Caco-2 (cell line): ENCODE results near the gene NDUFA13. TPM values are rescaled to one million over a fixed set of nuclear protein-coding genes. Genes with fewer than 3 reads are reported as not detected.

Source experiments
- BruUV-seq: library from RNA; stranded (reverse); fragments of 400-500 nt; replicated peaks from 2 replicates; lab custom pipeline; 2021; lab: Mats Ljungman, UMichigan
- CTCF ChIA-PET: fragments of 300-600 bp; sonication (Branson Sonifier 250); formaldehyde crosslinking; loops from one replicate; lab custom pipeline; 2022; ENCODE audit warnings: antibody characterized with exemption; lab: Charles Lee
- POLR2A ChIA-PET: fragments of 300-600 bp; sonication (Branson Sonifier 250); formaldehyde crosslinking; loops from one replicate; lab custom pipeline; 2022; ENCODE audit warnings: antibody characterized with exemption; lab: Charles Lee
- DNase-seq, 2 experiments: peaks; one replicate each; pipeline versions ENCODE4 v3.0.0 to v3.0.0-alpha.2; 2020 to 2022
- H3K27me3 ChIP-seq: replicated peaks from 2 replicates; pipeline ENCODE4 v1.6.0; 2011; ENCODE audit warnings: low read length; ENCODE audit not compliant: control insufficient read depth, insufficient read depth
- H3K36me3 ChIP-seq: 2 replicates; pipeline ENCODE4 v1.5.1; 2011; ENCODE audit warnings: low read length; ENCODE audit not compliant: control insufficient read depth, insufficient read depth
- H3K4me1 ChIP-seq: fragments of 250-450 bp; sonication (Bioruptor Pico); 2 replicates; pipeline ENCODE4 v1.5.1; 2020; ENCODE audit warnings: mild to moderate bottlenecking
- H3K4me3 ChIP-seq: 2 replicates; pipeline ENCODE4 v1.5.1; 2011; ENCODE audit warnings: low read depth, mild to moderate bottlenecking, control low read depth, low read length
- H3K9me3 ChIP-seq: fragments of 250-450 bp; sonication (Bioruptor Pico); 2 replicates; pipeline ENCODE4 v1.5.1; 2020; ENCODE audit warnings: mild to moderate bottlenecking, moderate library complexity
- H3K27ac Mint-ChIP-seq: one replicate; pipeline ENCODE4 v1.8.0; 2022; ENCODE audit warnings: mixed read lengths; ENCODE audit not compliant: unreplicated experiment
- H3K27me3 Mint-ChIP-seq: one replicate; pipeline ENCODE4 v1.8.0; 2022; ENCODE audit warnings: mixed read lengths; ENCODE audit not compliant: insufficient read depth, unreplicated experiment
- H3K36me3 Mint-ChIP-seq: one replicate; pipeline ENCODE4 v1.8.0; 2022; ENCODE audit warnings: mild to moderate bottlenecking, mixed read lengths; ENCODE audit not compliant: insufficient read depth, unreplicated experiment
- H3K4me1 Mint-ChIP-seq: one replicate; pipeline ENCODE4 v1.8.0; 2022; ENCODE audit warnings: low read depth, mixed read lengths; ENCODE audit not compliant: unreplicated experiment
- H3K4me3 Mint-ChIP-seq: one replicate; pipeline ENCODE4 v1.8.0; 2022; ENCODE audit warnings: mild to moderate bottlenecking, moderate library complexity, mixed read lengths; ENCODE audit not compliant: unreplicated experiment
- H3K9me3 Mint-ChIP-seq: one replicate; pipeline ENCODE4 v1.8.0; 2022; ENCODE audit warnings: mixed read lengths; ENCODE audit not compliant: unreplicated experiment
- intact Hi-C: fragments of 100-400 bp; cut with micrococcal nuclease; formaldehyde crosslinking; loops from one replicate; pipeline ENCODE4 v1.10.0; 2022; ENCODE audit not compliant: unreplicated experiment
- total RNA-seq: library from RNA; stranded (reverse); gene quantifications from 2 replicates; pipeline ENCODE4 v1.2.3, GENCODE V29; 2022
- TF ChIP-seq, protein P1 (sequence below), 2 experiments: fragments of 200-600 bp in 1 of 2; IDR thresholded peaks; 1 replicate in 1 of 2; 2 replicates in 1 of 2; pipeline versions ENCODE4 v1.5.1 to v1.8.0; 2011 to 2022; ENCODE audit warnings: antibody characterized with exemption in 1 of 2, control low read depth in 1 of 2, inconsistent platforms in 1 of 2, low read depth in 1 of 2, low read length in 1 of 2, mild to moderate bottlenecking in 1 of 2, moderate library complexity in 1 of 2; ENCODE audit not compliant: insufficient read depth in 1 of 2, severe bottlenecking in 1 of 2, unreplicated experiment in 1 of 2

The NDUFA13 gene
- total RNA-seq, 1 experiment from 2014 or later: 355 TPM

DNA sequence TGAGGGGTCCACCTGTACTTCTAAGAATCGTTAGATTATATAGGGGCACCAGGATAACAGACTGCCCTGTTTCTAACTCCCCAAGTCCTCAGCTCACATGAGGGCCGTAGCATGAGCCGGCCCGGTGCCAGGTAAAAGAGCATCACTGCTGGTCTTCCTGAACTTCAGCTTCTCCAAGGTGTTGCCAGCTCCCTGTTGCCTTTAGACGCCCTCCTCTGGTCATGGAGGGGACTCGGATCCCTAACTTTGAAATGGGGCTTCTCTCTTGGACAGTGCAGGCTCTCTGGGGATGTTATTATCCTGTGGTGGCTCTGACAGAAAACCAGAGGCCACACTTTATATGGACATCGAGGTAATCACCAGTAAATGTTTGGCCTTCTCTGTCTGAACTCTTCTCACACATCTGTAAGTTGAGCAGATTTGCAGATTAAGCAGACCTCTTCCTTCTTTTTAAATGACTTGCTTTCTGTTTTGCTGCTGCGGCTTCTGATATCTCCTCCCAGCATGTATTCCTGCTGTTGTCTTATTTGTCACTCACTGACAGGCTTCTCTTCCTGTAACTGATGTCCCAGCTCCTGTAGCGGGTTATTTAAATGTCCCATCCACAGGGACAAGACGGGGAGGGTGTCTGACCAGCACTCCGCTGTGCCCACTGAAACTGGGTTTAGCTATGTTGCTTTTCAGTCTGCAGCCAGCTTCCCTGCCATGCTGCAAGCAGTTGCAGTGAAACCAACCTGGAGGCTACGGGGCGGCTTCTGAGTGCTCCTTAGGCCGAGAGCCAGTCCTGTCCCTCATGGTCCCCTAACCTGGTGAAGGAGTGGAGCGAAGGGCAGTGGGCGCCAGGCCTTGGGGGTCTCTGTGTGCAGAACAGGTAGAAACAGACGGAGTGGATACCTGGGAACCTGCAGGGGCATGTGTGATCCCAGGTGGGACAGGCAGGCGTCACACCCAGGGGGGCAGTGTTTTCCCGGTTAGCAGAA is 39.9 kb upstream of the NDUFA13 start:
- intact Hi-C loops: no loop called here
- peak in 1 of 2 experiments; percentile 38 for DNase-seq
- TF ChIP-seq, protein P1, sequence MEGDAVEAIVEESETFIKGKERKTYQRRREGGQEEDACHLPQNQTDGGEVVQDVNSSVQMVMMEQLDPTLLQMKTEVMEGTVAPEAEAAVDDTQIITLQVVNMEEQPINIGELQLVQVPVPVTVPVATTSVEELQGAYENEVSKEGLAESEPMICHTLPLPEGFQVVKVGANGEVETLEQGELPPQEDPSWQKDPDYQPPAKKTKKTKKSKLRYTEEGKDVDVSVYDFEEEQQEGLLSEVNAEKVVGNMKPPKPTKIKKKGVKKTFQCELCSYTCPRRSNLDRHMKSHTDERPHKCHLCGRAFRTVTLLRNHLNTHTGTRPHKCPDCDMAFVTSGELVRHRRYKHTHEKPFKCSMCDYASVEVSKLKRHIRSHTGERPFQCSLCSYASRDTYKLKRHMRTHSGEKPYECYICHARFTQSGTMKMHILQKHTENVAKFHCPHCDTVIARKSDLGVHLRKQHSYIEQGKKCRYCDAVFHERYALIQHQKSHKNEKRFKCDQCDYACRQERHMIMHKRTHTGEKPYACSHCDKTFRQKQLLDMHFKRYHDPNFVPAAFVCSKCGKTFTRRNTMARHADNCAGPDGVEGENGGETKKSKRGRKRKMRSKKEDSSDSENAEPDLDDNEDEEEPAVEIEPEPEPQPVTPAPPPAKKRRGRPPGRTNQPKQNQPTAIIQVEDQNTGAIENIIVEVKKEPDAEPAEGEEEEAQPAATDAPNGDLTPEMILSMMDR (IDR thresholded peaks at IDR 0.05; ENCODE audit: insufficient read depth in 1 of 2, low read depth in 1 of 2, low read length in 1 of 2, severe bottlenecking in 1 of 2, unreplicated experiment in 1 of 2): peak in 1 of 2 experiments; percentile 56
- H3K4me1 ChIP-seq: no peaks in the 10 kb centered on the region
- H3K4me3 Mint-ChIP-seq: no peak overlapping the region
- ChIA-PET CTCF (interaction anchor here (0.6 to 1.0 kb wide), 3 partner anchors 14 to 526 kb away, joined by 5 to 10 read pairs (median 6); no protein-coding TSS in a partner anchor), POLR2A (no interaction called here)
- H3K9me3 Mint-ChIP-seq: no peaks in the 10 kb centered on the region
- H3K36me3 ChIP-seq: no peaks in the 10 kb centered on the region
- no peak overlapping the region for H3K27ac Mint-ChIP-seq
- peaks cover 62% of the 10 kb centered on the region for H3K36me3 Mint-ChIP-seq
- H3K4me1 Mint-ChIP-seq: peaks cover 10% of the 10 kb centered on the region
- H3K27me3 ChIP-seq: no peaks in the 10 kb centered on the region
- no peaks in the 10 kb centered on the region for H3K27me3 Mint-ChIP-seq
- H3K9me3 ChIP-seq: no peaks in the 10 kb centered on the region
- no peak overlapping the region for H3K4me3 ChIP-seq
- BruUV-seq: no TSS peak

DNA sequence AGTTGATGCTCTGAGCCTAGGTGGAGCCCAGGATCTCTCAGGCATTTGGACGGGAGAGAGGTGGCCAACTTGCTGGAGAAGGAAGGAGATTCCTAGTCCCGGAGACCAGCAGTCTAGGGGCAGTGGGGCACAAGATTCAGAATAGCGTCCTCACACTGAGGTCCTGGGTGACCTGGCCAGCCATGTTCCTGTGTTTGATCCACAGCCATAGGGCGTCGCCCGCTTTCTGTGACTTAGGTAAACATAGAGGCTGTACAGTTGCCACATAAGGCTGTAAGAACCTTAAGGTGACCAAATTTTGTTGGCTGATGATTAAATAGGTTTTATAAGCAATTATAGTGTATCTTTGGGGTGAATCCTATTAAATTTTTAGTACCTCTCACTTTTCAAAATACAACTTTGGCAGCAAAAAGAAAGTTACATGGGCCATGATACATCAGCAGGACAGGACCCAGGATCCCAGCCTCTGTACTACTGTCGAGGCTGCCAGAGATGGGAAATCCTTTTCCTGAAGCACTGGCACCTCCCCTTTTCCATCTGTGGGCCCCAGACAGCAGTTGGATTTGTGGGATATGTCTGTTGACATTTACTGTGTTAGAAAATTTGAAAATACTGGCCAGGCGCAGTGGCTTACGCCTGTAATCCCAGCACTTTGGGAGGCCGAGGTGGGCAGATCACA is 38.2 kb upstream of the NDUFA13 start:
- BruUV-seq: no TSS peak
- ChIA-PET CTCF (no interaction called here), POLR2A (no interaction called here)
- no peaks in the 10 kb centered on the region for H3K9me3 Mint-ChIP-seq
- Histone ChIP-seq H3K36me3 (no peaks in the 10 kb centered on the region), H3K9me3 (no peaks in the 10 kb centered on the region), H3K27me3 (no peaks in the 10 kb centered on the region), H3K4me1 (no peaks in the 10 kb centered on the region), H3K4me3 (no peak overlapping the region)
- TF ChIP-seq, protein P1 (IDR thresholded peaks at IDR 0.05; ENCODE audit: insufficient read depth in 1 of 2, low read depth in 1 of 2, low read length in 1 of 2, severe bottlenecking in 1 of 2, unreplicated experiment in 1 of 2): no peak
- peak overlapping the region; percentile 61 for H3K27ac Mint-ChIP-seq
- intact Hi-C loops: no loop called here
- no peaks in the 10 kb centered on the region for H3K27me3 Mint-ChIP-seq
- H3K4me3 Mint-ChIP-seq: no peak overlapping the region
- H3K36me3 Mint-ChIP-seq: peaks cover 55% of the 10 kb centered on the region
- peaks cover 10% of the 10 kb centered on the region for H3K4me1 Mint-ChIP-seq
- no peak for DNase-seq

DNA sequence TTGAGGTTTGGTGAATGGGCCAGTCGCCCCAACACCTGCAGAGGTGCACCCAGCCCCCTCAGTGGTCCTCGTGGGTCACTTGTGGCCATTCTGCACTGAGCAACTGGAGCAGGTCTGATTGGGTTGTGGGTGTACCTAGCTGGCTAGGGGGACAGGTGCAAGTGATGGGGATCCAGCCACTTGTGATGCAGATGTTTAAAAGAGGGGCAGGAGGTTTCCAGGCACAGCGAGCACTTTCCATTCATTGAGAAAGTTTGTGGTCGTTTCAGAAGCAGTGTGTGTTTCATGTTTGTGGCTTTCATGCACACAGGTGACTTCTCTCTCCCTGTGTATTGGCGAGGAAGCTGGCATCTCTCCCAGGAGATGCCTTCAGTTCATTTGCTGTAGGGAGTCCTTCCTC is 35.3 kb upstream of the NDUFA13 start:
- no peak for DNase-seq
- TF ChIP-seq, protein P1 (IDR thresholded peaks at IDR 0.05; ENCODE audit: insufficient read depth in 1 of 2, low read depth in 1 of 2, low read length in 1 of 2, severe bottlenecking in 1 of 2, unreplicated experiment in 1 of 2): no peak
- ChIA-PET CTCF (no interaction called here), POLR2A (no interaction called here)
- peaks cover 40% of the 10 kb centered on the region for H3K36me3 Mint-ChIP-seq
- H3K27me3 ChIP-seq: no peaks in the 10 kb centered on the region
- BruUV-seq: no TSS peak
- no peak overlapping the region for H3K4me3 ChIP-seq
- H3K4me1 Mint-ChIP-seq: peaks cover 10% of the 10 kb centered on the region
- no peaks in the 10 kb centered on the region for H3K27me3 Mint-ChIP-seq
- no peak overlapping the region for H3K4me3 Mint-ChIP-seq
- H3K27ac Mint-ChIP-seq: no peak overlapping the region
- no peaks in the 10 kb centered on the region; the same call in none of the 2 replicates for H3K36me3 ChIP-seq
- no peaks in the 10 kb centered on the region for H3K9me3 Mint-ChIP-seq
- H3K9me3 ChIP-seq: no peaks in the 10 kb centered on the region
- intact Hi-C loops: no loop called here
- no peaks in the 10 kb centered on the region for H3K4me1 ChIP-seq
